ELR (cell line): ENCODE measurements around the gene ICAM4.
"Not testable (repeated sequence)": the region's sequence is repeated elsewhere in the genome, so short reads cannot be mapped to it uniquely, and the experiment has no call there.

Experiments
- DNase-seq: peaks from one replicate; pipeline ENCODE4 v3.0.0-alpha.2; 2015; ENCODE audit warnings: low read depth

The ICAM4 gene

DNA sequence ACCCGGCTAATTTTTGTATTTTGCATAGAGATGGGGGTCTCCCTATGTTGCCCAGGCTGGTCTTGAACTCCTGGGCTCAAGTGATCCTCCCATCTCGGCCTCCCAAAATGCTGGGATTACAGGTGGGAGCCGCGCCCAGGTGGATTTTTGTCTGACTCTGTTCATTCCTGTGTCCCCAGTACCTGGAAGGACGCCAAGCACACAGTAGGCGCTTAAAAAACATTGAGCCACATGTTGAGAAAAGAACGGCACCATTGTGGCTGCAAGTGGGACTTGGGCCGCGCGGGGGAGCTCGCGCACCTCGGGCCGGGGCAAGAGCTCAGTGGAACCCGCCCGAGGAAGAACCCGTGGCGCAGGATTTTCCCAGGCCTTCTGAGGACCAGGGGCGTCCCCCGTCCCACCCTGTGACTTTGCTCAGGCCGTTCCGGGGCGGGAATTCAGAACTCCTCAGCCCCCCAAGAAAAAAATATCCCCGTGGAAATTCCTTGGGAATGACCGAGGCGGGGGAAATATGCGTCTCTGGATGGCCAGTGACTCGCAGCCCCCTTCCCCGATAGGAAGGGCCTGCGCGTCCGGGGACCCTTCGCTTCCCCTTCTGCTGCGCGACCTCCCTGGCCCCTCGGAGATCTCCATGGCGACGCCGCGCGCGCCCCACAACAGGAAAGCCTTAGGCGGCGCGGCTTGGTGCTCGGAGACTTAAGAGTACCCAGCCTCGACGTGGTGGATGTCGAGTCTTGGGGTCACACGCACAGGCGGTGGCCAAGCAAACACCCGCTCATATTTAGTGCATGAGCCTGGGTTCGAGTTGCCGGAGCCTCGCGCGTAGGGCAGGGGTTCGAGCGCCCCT is 17.2 kb upstream of the ICAM4 start:
- peak; percentile 87 for DNase-seq

DNA sequence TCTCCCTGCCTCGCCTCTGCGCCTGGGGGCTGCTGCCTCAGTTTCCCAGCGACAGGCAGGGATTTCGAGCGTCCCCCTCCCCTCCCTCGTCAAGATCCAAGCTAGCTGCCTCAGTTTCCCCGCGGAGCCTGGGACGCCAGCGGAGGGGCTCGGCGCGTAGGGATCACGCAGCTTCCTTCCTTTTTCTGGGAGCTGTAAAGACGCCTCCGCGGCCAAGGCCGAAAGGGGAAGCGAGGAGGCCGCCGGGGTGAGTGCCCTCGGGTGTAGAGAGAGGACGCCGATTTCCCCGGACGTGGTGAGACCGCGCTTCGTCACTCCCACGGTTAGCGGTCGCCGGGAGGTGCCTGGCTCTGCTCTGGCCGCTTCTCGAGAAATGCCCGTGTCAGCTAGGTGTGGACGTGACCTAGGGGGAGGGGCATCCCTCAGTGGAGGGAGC is 16.6 kb upstream of the ICAM4 start:
- peak; percentile 82 for DNase-seq

DNA sequence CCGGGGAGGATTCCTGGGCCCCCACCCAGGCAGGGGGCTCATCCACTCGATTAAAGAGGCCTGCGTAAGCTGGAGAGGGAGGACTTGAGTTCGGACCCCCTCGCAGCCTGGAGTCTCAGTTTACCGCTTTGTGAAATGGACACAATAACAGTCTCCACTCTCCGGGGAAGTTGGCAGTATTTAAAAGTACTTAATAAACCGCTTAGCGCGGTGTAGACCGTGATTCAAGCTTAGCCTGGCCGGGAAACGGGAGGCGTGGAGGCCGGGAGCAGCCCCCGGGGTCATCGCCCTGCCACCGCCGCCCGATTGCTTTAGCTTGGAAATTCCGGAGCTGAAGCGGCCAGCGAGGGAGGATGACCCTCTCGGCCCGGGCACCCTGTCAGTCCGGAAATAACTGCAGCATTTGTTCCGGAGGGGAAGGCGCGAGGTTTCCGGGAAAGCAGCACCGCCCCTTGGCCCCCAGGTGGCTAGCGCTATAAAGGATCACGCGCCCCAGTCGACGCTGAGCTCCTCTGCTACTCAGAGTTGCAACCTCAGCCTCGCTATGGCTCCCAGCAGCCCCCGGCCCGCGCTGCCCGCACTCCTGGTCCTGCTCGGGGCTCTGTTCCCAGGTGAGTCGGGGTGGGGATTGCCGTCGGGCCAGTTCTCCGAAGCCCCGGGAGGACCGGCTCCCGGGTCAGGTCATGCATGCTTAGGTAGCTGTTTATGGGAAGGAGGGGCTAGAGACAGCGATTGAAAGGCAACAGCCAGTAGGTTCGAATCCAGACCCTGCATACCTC is 15.9 kb upstream of the ICAM4 start, which contains the start of gene ICAM1:
ICAM1 (plus strand) TSS at position 505 of the 779 bp plus-strand sequence; CDS start at position 545, 40 bp downstream.
- peak; percentile 92 for DNase-seq

DNA sequence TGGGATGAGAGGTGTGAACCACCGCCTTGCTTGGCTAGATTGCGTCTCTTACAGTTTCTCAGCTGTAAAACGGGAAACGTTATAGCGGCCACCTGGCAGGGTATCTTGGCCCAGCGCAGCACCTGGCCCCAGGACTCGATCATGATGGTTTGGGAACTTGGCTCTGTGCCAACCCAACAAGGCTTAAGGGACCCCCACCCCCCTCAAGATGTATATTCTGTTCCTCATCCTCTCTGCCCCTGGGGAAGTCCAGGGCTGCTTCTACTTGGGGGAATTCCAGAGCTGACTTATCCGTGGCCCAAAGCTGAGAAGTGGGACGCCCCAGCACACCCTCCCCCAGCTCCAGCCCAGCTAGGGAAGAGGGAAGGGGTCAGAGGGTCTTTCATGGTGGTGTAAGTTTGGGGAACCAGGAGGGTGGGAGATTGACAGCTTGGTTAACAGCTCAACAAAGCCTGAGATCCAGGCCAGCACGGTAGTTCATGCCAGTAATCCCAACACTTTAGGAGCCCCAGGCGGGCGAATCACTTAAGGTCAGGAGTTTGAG is 15.1 kb upstream of the ICAM4 start:
- DNase-seq, result peak; percentile 68

DNA sequence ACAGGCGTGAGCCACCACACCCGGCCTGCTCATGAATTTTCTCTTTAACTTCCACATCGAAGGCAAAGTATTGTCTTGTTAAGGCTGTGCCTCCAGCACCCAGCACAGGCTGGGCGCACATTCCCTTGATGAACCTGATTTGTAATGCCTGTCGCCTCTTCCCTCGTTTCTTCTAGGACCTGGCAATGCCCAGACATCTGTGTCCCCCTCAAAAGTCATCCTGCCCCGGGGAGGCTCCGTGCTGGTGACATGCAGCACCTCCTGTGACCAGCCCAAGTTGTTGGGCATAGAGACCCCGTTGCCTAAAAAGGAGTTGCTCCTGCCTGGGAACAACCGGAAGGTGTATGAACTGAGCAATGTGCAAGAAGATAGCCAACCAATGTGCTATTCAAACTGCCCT is 12.2 kb upstream of the ICAM4 start:
- DNase-seq, result no peak

DNA sequence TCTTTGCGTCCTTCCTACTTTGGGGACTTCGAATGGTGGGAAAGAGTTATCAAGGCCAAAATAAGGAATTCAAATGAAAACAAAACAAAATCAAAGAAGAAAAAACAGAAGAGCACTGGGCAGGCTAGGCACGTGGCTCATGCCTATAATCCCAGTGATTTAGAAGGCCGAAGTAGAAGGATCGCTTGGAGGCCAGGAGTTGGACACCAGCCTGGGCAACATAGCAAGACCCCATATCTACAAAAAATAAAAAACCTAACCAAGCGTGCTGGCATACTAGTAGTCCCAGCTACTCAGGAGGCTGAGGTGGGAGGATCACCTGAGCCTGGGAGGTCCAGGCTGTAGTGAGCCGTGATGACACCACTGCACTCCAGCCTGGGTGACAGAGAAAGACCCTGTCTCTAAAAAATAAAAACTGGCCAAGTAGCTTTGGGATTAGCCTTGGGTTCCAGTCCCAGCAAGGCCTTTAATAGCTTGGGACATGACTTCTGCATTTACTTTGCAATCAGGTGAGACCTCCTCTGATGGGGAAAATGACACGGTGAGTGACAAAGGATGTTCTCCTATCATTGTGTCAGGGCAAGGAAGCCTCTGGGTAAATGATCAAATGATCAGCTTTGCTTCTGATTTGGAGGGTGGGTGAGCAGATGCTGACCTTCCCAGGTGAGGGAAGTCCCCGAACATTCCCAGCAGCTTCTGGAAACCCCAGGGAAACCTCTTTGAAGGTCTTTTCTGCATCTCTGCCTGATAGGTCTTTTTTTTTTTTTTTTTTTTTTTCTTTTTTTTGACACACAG is 8.8 kb upstream of the ICAM4 start:
- DNase-seq, result no peak

DNA sequence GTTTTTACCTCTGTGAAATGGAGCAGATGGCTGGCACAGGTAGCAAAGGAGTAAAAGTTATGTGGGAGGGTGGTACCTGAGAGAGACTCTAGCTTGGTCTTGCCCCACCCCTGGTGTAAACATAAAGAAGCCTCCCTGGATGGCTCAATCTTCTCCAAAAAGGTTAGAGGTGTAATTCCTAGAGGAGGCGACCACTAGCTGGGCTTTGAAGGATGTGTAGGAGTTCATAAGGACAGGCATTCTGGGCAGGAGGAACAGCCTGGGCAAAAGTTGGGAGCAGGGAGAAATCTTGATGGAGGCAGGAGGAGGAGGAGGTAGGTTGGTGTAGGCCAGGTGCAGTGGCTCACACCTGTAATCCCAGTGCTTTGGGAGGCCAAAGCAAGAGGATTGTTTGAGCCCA is 7.8 kb upstream of the ICAM4 start:
- DNase-seq, result no peak

DNA sequence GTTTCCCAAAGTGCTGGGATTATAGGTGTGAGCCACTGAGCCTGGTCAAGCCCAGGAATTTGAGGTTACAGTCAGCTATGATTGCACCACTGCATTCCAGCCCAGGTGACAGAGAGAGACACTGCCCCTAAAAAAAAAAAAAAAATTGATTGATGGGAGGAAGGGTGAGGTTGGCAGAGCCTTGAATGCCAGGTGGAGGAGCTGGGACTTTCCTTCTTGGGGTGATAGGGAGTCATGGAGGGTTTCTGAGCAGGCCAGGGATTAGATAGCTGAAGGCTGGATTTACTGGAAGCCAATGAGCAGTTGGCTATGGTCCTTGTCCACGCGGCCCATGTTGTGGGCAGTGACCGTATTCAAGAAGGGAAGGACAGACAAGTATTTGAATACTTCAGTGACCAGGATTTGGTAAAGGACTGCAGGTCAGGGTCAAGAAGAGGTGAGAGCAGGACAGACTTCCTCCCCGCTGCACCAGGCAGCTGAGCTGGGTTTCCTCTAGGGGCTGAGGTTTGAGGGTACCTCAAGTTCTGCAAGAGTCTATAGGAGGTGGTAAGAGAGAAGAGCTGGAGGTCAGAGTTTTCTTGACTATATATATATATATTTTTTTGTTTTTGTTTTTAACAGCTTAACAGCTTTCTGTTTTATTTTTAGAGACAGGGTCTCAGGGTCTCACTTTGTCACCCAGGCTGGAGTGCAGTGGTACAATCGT is 6.9 kb upstream of the ICAM4 start:
- DNase-seq, result no peak

DNA sequence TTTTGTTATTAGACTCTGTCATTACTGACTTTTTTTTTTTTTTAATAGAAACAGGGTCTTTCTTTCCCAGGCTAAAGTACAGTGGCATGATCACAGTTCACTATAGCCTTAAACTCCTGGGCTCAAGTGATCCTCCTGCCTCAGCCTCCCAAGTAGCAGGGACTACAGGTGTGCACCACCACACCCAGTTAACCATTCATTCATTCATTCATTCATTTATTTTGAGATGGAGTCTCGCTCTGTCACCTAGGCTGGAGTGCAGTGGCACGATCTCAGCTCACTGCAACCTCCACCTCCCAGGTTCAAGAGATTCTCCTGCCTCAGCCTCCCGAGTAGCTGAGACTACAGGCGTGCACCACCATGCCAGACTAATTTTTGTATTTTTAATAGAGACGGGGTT is 4.7 kb upstream of the ICAM4 start:
- not testable (repeated sequence) for DNase-seq

DNA sequence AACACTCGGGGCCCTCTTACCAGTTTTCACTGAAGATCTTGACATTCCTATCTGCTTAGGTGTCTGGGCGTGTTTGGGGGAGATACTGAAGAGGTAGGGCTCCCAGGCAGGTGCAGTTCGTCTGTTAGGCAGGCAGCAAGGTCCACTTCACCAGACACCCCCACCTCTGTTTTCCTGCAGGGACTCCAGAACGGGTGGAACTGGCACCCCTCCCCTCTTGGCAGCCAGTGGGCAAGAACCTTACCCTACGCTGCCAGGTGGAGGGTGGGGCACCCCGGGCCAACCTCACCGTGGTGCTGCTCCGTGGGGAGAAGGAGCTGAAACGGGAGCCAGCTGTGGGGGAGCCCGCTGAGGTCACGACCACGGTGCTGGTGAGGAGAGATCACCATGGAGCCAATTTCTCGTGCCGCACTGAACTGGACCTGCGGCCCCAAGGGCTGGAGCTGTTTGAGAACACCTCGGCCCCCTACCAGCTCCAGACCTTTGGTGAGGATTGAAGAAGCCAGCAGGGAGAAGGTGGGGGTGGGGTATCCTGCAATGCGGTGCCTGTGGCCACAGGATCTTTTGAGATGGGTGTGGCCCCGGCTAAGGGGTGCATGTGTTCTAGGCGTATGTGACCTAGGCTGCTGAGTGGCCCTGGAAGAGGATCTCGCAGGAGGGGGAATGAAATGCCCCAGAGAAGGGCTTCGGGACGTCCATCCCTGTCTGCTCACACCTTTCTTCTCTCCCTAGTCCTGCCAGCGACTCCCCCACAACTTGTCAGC is 3.3 kb upstream of the ICAM4 start:
- DNase-seq, result no peak

DNA sequence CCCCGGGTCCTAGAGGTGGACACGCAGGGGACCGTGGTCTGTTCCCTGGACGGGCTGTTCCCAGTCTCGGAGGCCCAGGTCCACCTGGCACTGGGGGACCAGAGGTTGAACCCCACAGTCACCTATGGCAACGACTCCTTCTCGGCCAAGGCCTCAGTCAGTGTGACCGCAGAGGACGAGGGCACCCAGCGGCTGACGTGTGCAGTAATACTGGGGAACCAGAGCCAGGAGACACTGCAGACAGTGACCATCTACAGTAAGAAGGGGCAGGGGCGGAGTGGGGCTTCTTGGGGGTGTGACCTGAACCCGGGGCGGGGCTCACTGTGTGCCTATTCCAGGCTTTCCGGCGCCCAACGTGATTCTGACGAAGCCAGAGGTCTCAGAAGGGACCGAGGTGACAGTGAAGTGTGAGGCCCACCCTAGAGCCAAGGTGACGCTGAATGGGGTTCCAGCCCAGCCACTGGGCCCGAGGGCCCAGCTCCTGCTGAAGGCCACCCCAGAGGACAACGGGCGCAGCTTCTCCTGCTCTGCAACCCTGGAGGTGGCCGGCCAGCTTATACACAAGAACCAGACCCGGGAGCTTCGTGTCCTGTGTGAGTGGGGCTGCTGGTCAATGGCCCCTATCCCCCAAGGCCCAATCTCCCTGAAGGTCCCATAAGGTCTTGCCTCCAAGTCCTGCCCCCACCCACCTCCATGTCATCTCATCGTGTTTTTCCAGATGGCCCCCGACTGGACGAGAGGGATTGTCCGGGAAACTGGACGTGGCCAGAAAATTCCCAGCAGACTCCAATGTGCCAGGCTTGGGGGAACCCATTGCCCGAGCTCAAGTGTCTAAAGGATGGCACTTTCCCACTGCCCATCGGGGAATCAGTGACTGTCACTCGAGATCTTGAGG is 2.4 kb upstream of the ICAM4 start:
- DNase-seq, result no peak

DNA sequence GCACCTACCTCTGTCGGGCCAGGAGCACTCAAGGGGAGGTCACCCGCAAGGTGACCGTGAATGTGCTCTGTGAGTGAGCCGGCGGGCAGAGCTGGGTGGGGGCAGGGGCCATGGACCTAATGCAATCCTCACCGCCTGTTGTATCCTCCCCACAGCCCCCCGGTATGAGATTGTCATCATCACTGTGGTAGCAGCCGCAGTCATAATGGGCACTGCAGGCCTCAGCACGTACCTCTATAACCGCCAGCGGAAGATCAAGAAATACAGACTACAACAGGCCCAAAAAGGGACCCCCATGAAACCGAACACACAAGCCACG is 1.8 kb upstream of the ICAM4 start:
- DNase-seq, result no peak

DNA sequence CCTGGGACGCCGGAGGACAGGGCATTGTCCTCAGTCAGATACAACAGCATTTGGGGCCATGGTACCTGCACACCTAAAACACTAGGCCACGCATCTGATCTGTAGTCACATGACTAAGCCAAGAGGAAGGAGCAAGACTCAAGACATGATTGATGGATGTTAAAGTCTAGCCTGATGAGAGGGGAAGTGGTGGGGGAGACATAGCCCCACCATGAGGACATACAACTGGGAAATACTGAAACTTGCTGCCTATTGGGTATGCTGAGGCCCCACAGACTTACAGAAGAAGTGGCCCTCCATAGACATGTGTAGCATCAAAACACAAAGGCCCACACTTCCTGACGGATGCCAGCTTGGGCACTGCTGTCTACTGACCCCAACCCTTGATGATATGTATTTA is 1.4 kb upstream of the ICAM4 start:
- DNase-seq, result no peak

DNA sequence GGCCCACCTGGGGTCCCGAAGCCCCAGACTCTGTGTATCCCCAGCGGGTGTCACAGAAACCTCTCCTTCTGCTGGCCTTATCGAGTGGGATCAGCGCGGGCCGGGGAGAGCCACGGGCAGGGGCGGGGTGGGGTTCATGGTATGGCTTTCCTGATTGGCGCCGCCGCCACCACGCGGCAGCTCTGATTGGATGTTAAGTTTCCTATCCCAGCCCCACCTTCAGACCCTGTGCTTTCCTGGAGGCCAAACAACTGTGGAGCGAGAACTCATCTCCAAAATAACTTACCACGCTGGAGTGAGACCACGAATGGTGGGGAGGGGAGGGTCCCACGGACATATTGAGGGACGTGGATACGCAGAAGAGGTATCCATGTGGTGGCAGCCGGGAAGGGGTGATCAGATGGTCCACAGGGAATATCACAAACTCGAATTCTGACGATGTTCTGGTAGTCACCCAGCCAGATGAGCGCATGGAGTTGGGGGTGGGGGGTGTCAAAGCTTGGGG is 2.0 kb downstream of the ICAM4 start:
- peak; percentile 87 for DNase-seq

DNA sequence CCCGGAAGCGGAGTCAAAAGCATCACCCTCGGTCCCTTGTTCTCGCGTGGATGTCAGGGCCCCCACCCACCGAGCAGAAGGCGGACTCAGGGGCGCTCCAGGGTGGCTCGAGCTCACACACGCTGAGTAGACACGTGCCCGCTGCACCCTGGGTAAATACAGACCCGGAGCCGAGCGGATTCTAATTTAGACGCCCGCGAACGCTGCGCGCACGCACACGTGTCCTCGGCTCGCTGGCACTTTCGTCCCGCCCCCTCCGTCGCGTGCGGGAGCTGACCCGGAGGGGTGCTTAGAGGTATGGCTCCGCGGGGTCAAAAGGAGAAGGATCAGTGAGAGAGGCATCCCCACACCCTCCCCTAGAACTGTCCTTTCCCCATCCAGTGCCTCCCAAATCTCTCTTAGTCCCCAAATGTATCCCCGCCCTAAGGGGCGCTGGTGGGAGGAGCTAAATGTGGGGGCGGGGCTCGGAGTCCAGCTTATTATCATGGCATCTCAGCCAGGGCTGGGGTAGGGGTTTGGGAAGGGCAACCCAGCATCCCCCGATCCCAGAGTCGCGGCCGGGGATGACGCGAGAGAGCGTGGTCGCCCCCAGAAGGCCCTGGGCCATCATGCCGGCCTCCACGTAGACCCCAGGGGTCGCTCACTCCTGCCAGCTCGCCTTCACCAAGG is 2.5 kb downstream of the ICAM4 start:
- DNase-seq, result peak; percentile 90

DNA sequence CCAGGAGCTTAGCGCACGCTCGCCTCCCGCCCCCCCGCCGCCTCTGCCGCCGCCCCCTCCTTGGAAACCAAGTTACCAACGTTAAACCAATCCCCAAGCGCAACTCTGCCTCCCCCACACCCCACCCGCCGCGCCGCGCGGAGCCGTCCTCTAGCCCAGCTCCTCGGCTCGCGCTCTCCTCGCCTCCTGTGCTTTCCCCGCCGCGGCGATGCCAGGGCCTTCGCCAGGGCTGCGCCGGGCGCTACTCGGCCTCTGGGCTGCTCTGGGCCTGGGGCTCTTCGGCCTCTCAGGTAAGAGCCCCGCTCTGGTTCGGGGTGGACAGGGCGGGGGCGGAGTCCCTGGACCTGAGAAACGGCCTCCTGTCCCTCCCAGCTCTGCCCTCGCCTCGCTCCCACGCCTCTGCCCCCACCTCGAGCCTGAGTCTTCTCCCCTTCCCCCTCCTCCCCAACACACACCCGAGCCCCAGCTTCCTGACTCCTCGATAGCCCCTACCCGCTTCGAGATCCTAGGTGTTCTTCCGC is 3.1 kb downstream of the ICAM4 start, which contains the start of gene ICAM5:
ICAM5 (plus strand) TSS at position 117 of the 521 bp plus-strand sequence; CDS start at position 209, 92 bp downstream.
- peak; percentile 62 for DNase-seq

DNA sequence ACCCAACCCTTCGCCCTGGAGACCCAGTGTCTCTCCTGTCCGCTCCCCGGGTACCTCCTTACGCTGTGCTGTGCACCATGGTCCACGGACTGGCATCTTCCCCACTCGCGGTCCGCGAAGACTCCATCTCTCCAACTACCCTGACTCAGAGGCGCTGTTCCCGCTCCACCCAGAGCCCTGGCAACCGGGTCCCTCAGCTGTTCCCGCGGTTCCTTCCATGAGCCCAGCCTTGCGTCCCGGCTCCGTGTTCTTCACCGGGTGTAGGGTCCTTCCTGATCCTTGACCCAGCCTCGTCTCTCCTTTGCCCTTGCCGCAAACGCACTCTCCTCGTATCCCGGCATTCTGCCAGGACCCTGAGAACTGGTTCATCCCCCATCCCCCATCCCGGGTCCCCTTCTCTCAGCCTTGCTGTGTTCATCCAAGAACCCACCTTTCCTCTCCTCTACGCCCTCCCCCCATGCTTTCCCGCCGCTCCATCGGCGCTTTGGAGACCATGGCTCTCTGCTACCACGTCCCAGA is 3.7 kb downstream of the ICAM4 start:
- DNase-seq, result peak; percentile 43

DNA sequence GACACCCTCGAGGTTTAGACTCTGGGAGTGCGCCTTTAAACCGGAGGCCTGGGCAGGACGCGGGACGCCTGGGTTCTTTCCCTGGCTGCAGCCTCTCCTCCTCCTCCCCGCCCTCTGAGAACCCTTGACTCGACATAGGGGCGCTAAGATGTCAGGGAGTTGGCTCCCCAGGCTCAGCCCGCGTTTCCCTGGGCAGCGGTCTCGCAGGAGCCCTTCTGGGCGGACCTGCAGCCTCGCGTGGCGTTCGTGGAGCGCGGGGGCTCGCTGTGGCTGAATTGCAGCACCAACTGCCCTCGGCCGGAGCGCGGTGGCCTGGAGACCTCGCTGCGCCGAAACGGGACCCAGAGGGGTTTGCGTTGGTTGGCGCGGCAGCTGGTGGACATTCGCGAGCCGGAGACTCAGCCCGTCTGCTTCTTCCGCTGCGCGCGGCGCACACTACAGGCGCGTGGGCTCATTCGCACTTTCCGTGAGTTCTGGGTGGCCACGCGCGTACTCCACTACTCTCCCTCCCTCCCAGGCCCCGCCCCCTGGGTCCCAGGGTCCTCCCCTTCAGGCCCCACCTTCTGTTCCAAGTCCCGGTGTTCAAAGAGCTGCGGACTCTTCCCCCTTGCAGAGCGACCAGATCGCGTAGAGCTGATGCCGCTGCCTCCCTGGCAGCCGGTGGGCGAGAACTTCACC is 4.3 kb downstream of the ICAM4 start:
- DNase-seq, result peak; percentile 71
